GM12892 (cell line): Measurements from ENCODE around the gene SLC35A2.

Experiments used
- DNase-seq: peaks from one replicate; pipeline ENCODE4 v3.0.0; 2011; ENCODE audit not compliant: insufficient read length
- FAIRE-seq: peaks from 2 replicates; lab custom pipeline; 2011; peaks lifted over from hg19 to GRCh38; lab: Jason Lieb, UNC
- POLR2A ChIP-seq: IDR thresholded peaks from 2 replicates; pipeline ENCODE4 v1.6.1; 2011; ENCODE audit warnings: low read depth, low read length, control low read depth
- POLR2AphosphoS5 ChIP-seq: IDR thresholded peaks from 2 replicates; pipeline ENCODE4 v1.6.1; 2011; ENCODE audit warnings: low read depth, low read length, control low read depth
- TAF1 ChIP-seq: IDR thresholded peaks from 2 replicates; pipeline ENCODE4 v1.6.1; 2011; ENCODE audit warnings: low read depth, mild to moderate bottlenecking, control low read depth, low read length, borderline replicate concordance

The SLC35A2 gene

GRCh38 chrX:48908600-48908999 lies 2.8 kb downstream of the SLC35A2 start:
- DNase-seq (no peak), FAIRE-seq (no peak)
- TF ChIP-seq POLR2AphosphoS5 (no peak), TAF1 (no peak), POLR2A (no peak)

- DNase-seq = no peak
- no peak for FAIRE-seq
- TF ChIP-seq TAF1 = no peak
- no peak for TF ChIP-seq POLR2A
- no peak for TF ChIP-seq POLR2AphosphoS5
Measured at GRCh38 chrX:48905090-48905790, 6.2 kb downstream of the SLC35A2 start.

- FAIRE-seq = no peak
- TF ChIP-seq TAF1 (no peak), POLR2AphosphoS5 (no peak), POLR2A (no peak)
- DNase-seq = no peak
Measured at GRCh38 chrX:48904626-48905025, 6.8 kb downstream of the SLC35A2 start.

GRCh38 chrX:48904180-48904579 lies 7.3 kb downstream of the SLC35A2 start:
- TF ChIP-seq POLR2AphosphoS5 (no peak), TAF1 (no peak), POLR2A (no peak)
- FAIRE-seq (no peak), DNase-seq (no peak)

GRCh38 chrX:48903290-48903689 lies 8.2 kb downstream of the SLC35A2 start:
- FAIRE-seq = no peak

GRCh38 chrX:48902776-48903175 lies 8.7 kb downstream of the SLC35A2 start:
- DNase-seq (no peak), FAIRE-seq (no peak)
- TF ChIP-seq POLR2AphosphoS5 = no peak
- TF ChIP-seq TAF1 = no peak
- TF ChIP-seq POLR2A = no peak

More at GRCh38 chrX:48903290-48903689, 8.2 kb downstream of the SLC35A2 start:
- no peak for DNase-seq
- TF ChIP-seq TAF1 (no peak), POLR2AphosphoS5 (no peak), POLR2A (no peak)

GRCh38 chrX:48902135-48902534 lies 9.3 kb downstream of the SLC35A2 start:
- no peak for DNase-seq
- no peak for FAIRE-seq
- TF ChIP-seq POLR2AphosphoS5 = no peak
- TF ChIP-seq POLR2A = no peak
- TF ChIP-seq TAF1 = no peak

GRCh38 chrX:48901069-48901468 lies 10.4 kb downstream of the SLC35A2 start:
- DNase-seq = no peak
- no peak for FAIRE-seq
- TF ChIP-seq TAF1 = no peak
- no peak for TF ChIP-seq POLR2A
- no peak for TF ChIP-seq POLR2AphosphoS5

- TF ChIP-seq POLR2A (no peak), TAF1 (no peak), POLR2AphosphoS5 (no peak)
- FAIRE-seq = no peak
- DNase-seq = no peak
Measured at GRCh38 chrX:48899078-48899410, 12.4 kb downstream of the SLC35A2 start.

GRCh38 chrX:48897625-48898306 lies 13.7 kb downstream of the SLC35A2 start, which contains the start of the genes PQBP1 and TIMM17B:
TSS of gene PQBP1 (plus strand) at chrX:48897930. CDS start at chrX:48898510, 580 bp downstream.
TSS of gene TIMM17B (minus strand) at chrX:48897768. CDS start at chrX:48897749, 19 bp downstream.
- FAIRE-seq = peak; percentile 96
- DNase-seq = peak; percentile 80
- TF ChIP-seq POLR2A = peak; percentile 91
- peak; percentile 84 for TF ChIP-seq POLR2AphosphoS5
- peak; percentile 76 for TF ChIP-seq TAF1

- TF ChIP-seq POLR2AphosphoS5 (no peak), TAF1 (no peak), POLR2A (no peak)
- no peak for DNase-seq
- peak; percentile 5 for FAIRE-seq
Measured at GRCh38 chrX:48897157-48897624, 14.3 kb downstream of the SLC35A2 start.

GRCh38 chrX:48896611-48897011 lies 14.8 kb downstream of the SLC35A2 start:
- FAIRE-seq = no peak
- DNase-seq = no peak
- no peak for TF ChIP-seq POLR2A
- TF ChIP-seq TAF1 = no peak
- TF ChIP-seq POLR2AphosphoS5 = no peak
